Panc1 (cell line): ENCODE results near the gene GMEB2. TPM values are rescaled to one million over a fixed set of nuclear protein-coding genes. Genes with fewer than 3 reads are reported as not detected.
A peak's percentile ranks its signal among the peaks of the same experiment; 100 is the strongest.

Experiments used
- ATAC-seq: fragments of 200-7000 bp; cut with Tn5 transposase; 2 replicates; pipeline ENCODE4 v1.9.1; 2020; ENCODE audit warnings: mild to moderate bottlenecking, moderate library complexity
- BruUV-seq: library from RNA; stranded (reverse); fragments of 400-500 nt; replicated peaks from 2 replicates; lab custom pipeline; 2021; lab: Mats Ljungman, UMichigan
- CTCF ChIA-PET: fragments of 300-600 bp; sonication (Branson Sonifier 250); formaldehyde crosslinking; loops from one replicate; lab custom pipeline; 2022; ENCODE audit warnings: antibody characterized with exemption; lab: Charles Lee
- POLR2A ChIA-PET: fragments of 300-600 bp; sonication (Branson Sonifier 250); formaldehyde crosslinking; loops from one replicate; lab custom pipeline; 2022; ENCODE audit warnings: antibody characterized with exemption; lab: Charles Lee
- DNase-seq: peaks from one replicate; pipeline ENCODE4 v3.0.0-alpha.2; 2010; ENCODE audit warnings: low read depth, low spot score
- H3K27ac ChIP-seq: 2 replicates; pipeline ENCODE4 v1.5.1; 2011; ENCODE audit warnings: mild to moderate bottlenecking, low read length, inconsistent platforms
- H3K27me3 ChIP-seq: fragments of 200-500 bp; sonication (Bioruptor generic); 2 replicates; pipeline ENCODE4 v1.6.0; 2014; ENCODE audit warnings: low read length, inconsistent platforms; ENCODE audit not compliant: control insufficient read depth, insufficient read depth
- H3K36me3 ChIP-seq: fragments of 200-500 bp; sonication (Bioruptor generic); 2 replicates; pipeline ENCODE4 v1.5.1; 2014; ENCODE audit warnings: inconsistent platforms, mild to moderate bottlenecking, low read length, moderate library complexity; ENCODE audit not compliant: control insufficient read depth, insufficient read depth
- H3K4me1 ChIP-seq: 2 replicates; pipeline ENCODE4 v1.5.1; 2011; ENCODE audit warnings: inconsistent platforms, mild to moderate bottlenecking, low read length, moderate library complexity; ENCODE audit not compliant: control insufficient read depth, insufficient read depth
- H3K4me3 ChIP-seq, 2 experiments: 2 replicates each; pipeline ENCODE4 v1.5.1; 2011 to 2012; ENCODE audit warnings: low read depth in 2 of 2, low read length in 2 of 2, mild to moderate bottlenecking in 2 of 2, inconsistent platforms in 1 of 2, moderate library complexity in 1 of 2
- H3K9me3 ChIP-seq: fragments of 200-500 bp; sonication (Bioruptor generic); 2 replicates; pipeline ENCODE4 v1.5.1; 2014; ENCODE audit warnings: low read depth, mild to moderate bottlenecking, inconsistent platforms, low read length, moderate library complexity; ENCODE audit not compliant: control insufficient read depth, insufficient read depth
- CTCF ChIP-seq: fragments of 450-650 bp; IDR thresholded peaks from 2 replicates; pipeline ENCODE4 v1.5.1; 2017; ENCODE audit warnings: mild to moderate bottlenecking
- POLR2AphosphoS5 ChIP-seq: IDR thresholded peaks from 2 replicates; pipeline ENCODE4 v1.6.1; 2012; ENCODE audit warnings: mild to moderate bottlenecking, low read depth, low read length, moderate library complexity
- REST ChIP-seq, 2 experiments: IDR thresholded peaks; 2 replicates each; pipeline ENCODE4 v1.6.1; 2011 to 2012; ENCODE audit warnings: low read depth in 2 of 2, control low read depth in 1 of 2, low read length in 1 of 2, mild to moderate bottlenecking in 1 of 2, moderate library complexity in 1 of 2; ENCODE audit not compliant: insufficient read depth in 1 of 2
- SIN3A ChIP-seq: IDR thresholded peaks from 2 replicates; pipeline ENCODE4 v1.6.1; 2012; ENCODE audit warnings: low read depth, mild to moderate bottlenecking, low read length, moderate library complexity, borderline replicate concordance; ENCODE audit not compliant: insufficient read depth
- TCF7L2 ChIP-seq: IDR thresholded peaks from 2 replicates; pipeline ENCODE4 v1.6.1; 2011; ENCODE audit warnings: mild to moderate bottlenecking, low read depth, low read length, inconsistent platforms
- in situ Hi-C: cut with HindIII; loops from 2 replicates; pipeline ENCODE4 v1.10.0; 2016; ENCODE audit warnings: low sequenced_read_pairs, low pct_unique_long_range_greater_than_20kb
- intact Hi-C: fragments of 100-400 bp; cut with micrococcal nuclease; formaldehyde crosslinking; loops from one replicate; pipeline ENCODE4 v1.10.0; 2022; ENCODE audit not compliant: unreplicated experiment
- total RNA-seq: library from RNA; stranded (reverse); gene quantifications from one replicate; pipeline ENCODE4 v1.2.1, GENCODE V29; 2021; ENCODE audit not compliant: unreplicated experiment

The GMEB2 gene
- total RNA-seq, 1 experiment from 2014 or later = 13.1 TPM

GRCh38 chr20:63619086-63619485 is 7.8 kb downstream of the GMEB2 start:
- no peak for ATAC-seq
- CTCF ChIA-PET = no interaction called here
- intact Hi-C loops = no loop called here

GRCh38 chr20:63618291-63618980 is 8.5 kb downstream of the GMEB2 start:
- Histone ChIP-seq H3K4me3 (no peak overlapping the region), H3K9me3 (no peaks in the 10 kb centered on the region), H3K36me3 (no peaks in the 10 kb centered on the region), H3K27me3 (no peaks in the 10 kb centered on the region), H3K4me1 (peaks cover 3% of the 10 kb centered on the region; the same call in 1 of the 2 replicates), H3K27ac (no peak overlapping the region)
- TF ChIP-seq POLR2AphosphoS5 (no peak), SIN3A (no peak), TCF7L2 (no peak), CTCF (no peak), REST (IDR thresholded peaks at IDR 0.05; ENCODE audit: insufficient read depth in 1 of 2, low read depth in 2 of 2, low read length in 1 of 2) (no peak)
- intact Hi-C loops (no loop called here), in situ Hi-C loops (no loop called here)
- ATAC-seq (peak; percentile 57; the same call in 1 of the 2 replicates), DNase-seq (no peak)
- ChIA-PET CTCF (no interaction called here), POLR2A (no interaction called here)
- BruUV-seq = no TSS peak

More at GRCh38 chr20:63619086-63619485, 7.8 kb downstream of the GMEB2 start:
- H3K4me3 ChIP-seq = no peak overlapping the region
- POLR2A ChIA-PET = no interaction called here
- no peaks in the 10 kb centered on the region for H3K9me3 ChIP-seq
- peaks cover 3% of the 10 kb centered on the region; the same call in 1 of the 2 replicates for H3K4me1 ChIP-seq
- no peak overlapping the region for H3K27ac ChIP-seq
- TF ChIP-seq TCF7L2 = no peak
- no peak for TF ChIP-seq CTCF
- TF ChIP-seq POLR2AphosphoS5 = no peak
- TF ChIP-seq SIN3A = no peak
- TF ChIP-seq REST (IDR thresholded peaks at IDR 0.05; ENCODE audit: insufficient read depth in 1 of 2, low read depth in 2 of 2, low read length in 1 of 2) = no peak
- no TSS peak for BruUV-seq
- no peaks in the 10 kb centered on the region for H3K27me3 ChIP-seq
- DNase-seq = no peak
- in situ Hi-C loops = no loop called here
- no peaks in the 10 kb centered on the region for H3K36me3 ChIP-seq
